Neural cell (in vitro differentiated cells): ENCODE measurements around the gene CSRNP3. TPM values are rescaled to one million over a fixed set of nuclear protein-coding genes. Genes with fewer than 3 reads are reported as not detected.

Experiments used
- H2AFZ ChIP-seq: fragments of 200-600, 300-800 bp; sonication (generic), shearing (Covaris generic); 2 replicates; pipeline ENCODE4 v1.6.0; 2014; ENCODE audit warnings: low read depth, mild to moderate bottlenecking, antibody characterized with exemption, low read length, moderate library complexity
- H3F3A ChIP-seq: fragments of 200-600 bp; shearing (Covaris generic); 2 replicates; pipeline ENCODE4 v1.6.1; 2016; ENCODE audit warnings: mild to moderate bottlenecking, moderate library complexity, mixed read lengths, antibody characterized with exemption, low read length; ENCODE audit not compliant: insufficient read depth, poor library complexity, severe bottlenecking
- H3K27ac ChIP-seq: fragments of 200-600, 300-800 bp; sonication (generic), shearing (Covaris generic); 2 replicates; pipeline ENCODE4 v1.5.1; 2014; ENCODE audit warnings: mild to moderate bottlenecking, low read length, moderate library complexity
- H3K27me3 ChIP-seq: fragments of 300-800, 200-600 bp; sonication (generic), shearing (Covaris generic); 2 replicates; pipeline ENCODE4 v1.6.0; 2014; ENCODE audit warnings: mild to moderate bottlenecking, low read depth, low read length, moderate library complexity; ENCODE audit not compliant: insufficient read depth
- H3K36me3 ChIP-seq: fragments of 300-800, 200-600 bp; sonication (generic), shearing (Covaris generic); 2 replicates; pipeline ENCODE4 v1.5.1; 2014; ENCODE audit warnings: mild to moderate bottlenecking, antibody characterized with exemption, low read length, moderate library complexity; ENCODE audit not compliant: insufficient read depth
- H3K4me2 ChIP-seq: fragments of 300-800, 200-600 bp; sonication (generic), shearing (Covaris generic); 2 replicates; pipeline ENCODE4 v1.6.0; 2014; ENCODE audit warnings: mild to moderate bottlenecking, low read length
- H3K4me3 ChIP-seq: fragments of 300-800, 200-600 bp; sonication (generic), shearing (Covaris generic); 2 replicates; pipeline ENCODE4 v1.5.1; 2014; ENCODE audit warnings: mild to moderate bottlenecking, low read length, moderate library complexity
- H3K79me2 ChIP-seq: fragments of 200-600 bp; shearing (Covaris generic); replicated peaks from 2 replicates; pipeline ENCODE4 v1.6.0; 2014; ENCODE audit warnings: mild to moderate bottlenecking, low read length, moderate library complexity; ENCODE audit not compliant: insufficient read depth
- H3K9ac ChIP-seq: fragments of 300-800, 200-600 bp; sonication (generic), shearing (Covaris generic); 2 replicates; pipeline ENCODE4 v1.6.1; 2016; ENCODE audit warnings: mild to moderate bottlenecking, low read length, mixed read lengths
- H3K9me2 ChIP-seq: fragments of 200-600 bp; shearing (Covaris generic); 2 replicates; pipeline ENCODE4 v1.6.1; 2016; ENCODE audit warnings: mild to moderate bottlenecking, low read length, mixed read lengths; ENCODE audit not compliant: insufficient read depth
- H3K9me3 ChIP-seq: fragments of 200-600, 300-800 bp; sonication (generic), shearing (Covaris generic); 2 replicates; pipeline ENCODE4 v1.6.1; 2016; ENCODE audit warnings: mild to moderate bottlenecking, mixed run types, low read length, moderate library complexity, mixed read lengths
- H4K20me1 ChIP-seq: fragments of 200-600 bp; shearing (Covaris generic); 2 replicates; pipeline ENCODE4 v1.6.1; 2016; ENCODE audit warnings: mild to moderate bottlenecking, mixed run types; ENCODE audit not compliant: insufficient read depth
- CTCF ChIP-seq: fragments of 450-650 bp; IDR thresholded peaks from 2 replicates; pipeline ENCODE4 v1.5.1; 2014; ENCODE audit warnings: antibody characterized with exemption, mild to moderate bottlenecking, moderate library complexity; ENCODE audit not compliant: poor library complexity, severe bottlenecking
- EP300 ChIP-seq: fragments of 450-650 bp; conservative IDR thresholded peaks from 2 replicates; pipeline ENCODE4 v1.6.1; 2014; ENCODE audit warnings: antibody characterized with exemption, mild to moderate bottlenecking, moderate library complexity; ENCODE audit not compliant: poor library complexity, severe bottlenecking
- EZH2 ChIP-seq: fragments of 200-600, 300-800 bp; shearing (Covaris generic), sonication (generic); IDR thresholded peaks from 2 replicates; pipeline ENCODE4 v1.6.1; 2014; ENCODE audit warnings: antibody characterized with exemption, low read length, borderline replicate concordance, mild to moderate bottlenecking; ENCODE audit not compliant: insufficient read depth, poor library complexity, severe bottlenecking
- MXI1 ChIP-seq: fragments of 450-650 bp; conservative IDR thresholded peaks from 2 replicates; pipeline ENCODE4 v1.6.1; 2014; ENCODE audit warnings: antibody characterized with exemption, mild to moderate bottlenecking; ENCODE audit not compliant: poor library complexity, severe bottlenecking
- POLR2AphosphoS5 ChIP-seq: IDR thresholded peaks from 2 replicates; pipeline ENCODE4 v1.6.1; 2012
- RAD21 ChIP-seq: fragments of 450-650 bp; conservative IDR thresholded peaks from 2 replicates; pipeline ENCODE4 v1.6.1; 2014; ENCODE audit warnings: antibody characterized with exemption, mild to moderate bottlenecking, moderate library complexity
- REST ChIP-seq: IDR thresholded peaks from 2 replicates; pipeline ENCODE4 v1.6.1; 2012; ENCODE audit warnings: borderline replicate concordance
- SMC3 ChIP-seq: fragments of 450-650 bp; conservative IDR thresholded peaks from 2 replicates; pipeline ENCODE4 v1.6.1; 2014; ENCODE audit warnings: antibody characterized with exemption, mild to moderate bottlenecking, moderate library complexity; ENCODE audit not compliant: poor library complexity
- TAF1 ChIP-seq: IDR thresholded peaks from 2 replicates; pipeline ENCODE4 v1.6.1; 2012; ENCODE audit warnings: low read depth
- polyA plus RNA-seq: library from polyadenylated mRNA; depleted of rRNA; stranded (reverse); fragments of >200 nt; gene quantifications from 2 replicates; pipeline ENCODE4 v1.2.3, GENCODE V29; 2014

CSRNP3 gene
- polyA plus RNA-seq, 1 donor from 2014 or later, result 66.6 TPM

- no peak overlapping the region for H3K4me3 ChIP-seq
- no peak for TF ChIP-seq POLR2AphosphoS5
- TF ChIP-seq CTCF, result no peak
- TF ChIP-seq EP300, result no peak
- TF ChIP-seq TAF1, result no peak
- no peak for TF ChIP-seq EZH2
- H3F3A ChIP-seq, result no peaks in the 10 kb centered on the region
- H3K27ac ChIP-seq, result no peak overlapping the region
- no peaks in the 10 kb centered on the region for H3K9me3 ChIP-seq
- no peak overlapping the region for H2AFZ ChIP-seq
- no peak overlapping the region for H3K9ac ChIP-seq
- H3K79me2 ChIP-seq, result no peaks in the 10 kb centered on the region
- no peaks in the 10 kb centered on the region for H3K27me3 ChIP-seq
- H4K20me1 ChIP-seq, result no peaks in the 10 kb centered on the region
- H3K36me3 ChIP-seq, result peaks cover 20% of the 10 kb centered on the region
- no peak overlapping the region for H3K4me2 ChIP-seq
- H3K9me2 ChIP-seq, result no peaks in the 10 kb centered on the region
Observed at GRCh38 chr2:165675551-165675968, 206.1 kb downstream of the CSRNP3 start.

- no peak overlapping the region for H3K4me2 ChIP-seq
- H4K20me1 ChIP-seq, result no peaks in the 10 kb centered on the region
- peaks cover 19% of the 10 kb centered on the region for H3K36me3 ChIP-seq
- no peaks in the 10 kb centered on the region for H3K9me2 ChIP-seq
- no peaks in the 10 kb centered on the region for H3F3A ChIP-seq
- H2AFZ ChIP-seq, result no peak overlapping the region
- no peak for TF ChIP-seq SMC3
- TF ChIP-seq POLR2AphosphoS5, result no peak
- no peak for TF ChIP-seq CTCF
- no peaks in the 10 kb centered on the region for H3K27me3 ChIP-seq
- no peak overlapping the region for H3K4me3 ChIP-seq
- no peaks in the 10 kb centered on the region for H3K9me3 ChIP-seq
- peaks cover 3% of the 10 kb centered on the region for H3K79me2 ChIP-seq
- H3K9ac ChIP-seq, result no peak overlapping the region
- H3K27ac ChIP-seq, result no peak overlapping the region
Observed at GRCh38 chr2:165678882-165679281, 209.4 kb downstream of the CSRNP3 start.

- no peaks in the 10 kb centered on the region for H3K9me3 ChIP-seq
- no peak overlapping the region for H3K4me2 ChIP-seq
- H3K79me2 ChIP-seq, result peaks cover 4% of the 10 kb centered on the region
- H2AFZ ChIP-seq, result no peak overlapping the region
- no peak overlapping the region for H3K27ac ChIP-seq
- H3K36me3 ChIP-seq, result peaks cover 19% of the 10 kb centered on the region
- H3K27me3 ChIP-seq, result no peaks in the 10 kb centered on the region
- no peaks in the 10 kb centered on the region for H3F3A ChIP-seq
- TF ChIP-seq CTCF (no peak), EZH2 (no peak), RAD21 (no peak), MXI1 (no peak), REST (no peak)
- H4K20me1 ChIP-seq, result no peaks in the 10 kb centered on the region
- no peak overlapping the region for H3K9ac ChIP-seq
- H3K9me2 ChIP-seq, result no peaks in the 10 kb centered on the region
- no peak overlapping the region for H3K4me3 ChIP-seq
Observed at GRCh38 chr2:165679621-165680020, 210.1 kb downstream of the CSRNP3 start.
